ENCODE data around the gene CBX1.
A peak's percentile ranks its signal among the peaks of the same experiment; 100 is the strongest.
"Not testable (repeated sequence)": the region's sequence is repeated elsewhere in the genome, so short reads cannot be mapped to it uniquely, and the experiment has no call there.

The CBX1 gene

DNA sequence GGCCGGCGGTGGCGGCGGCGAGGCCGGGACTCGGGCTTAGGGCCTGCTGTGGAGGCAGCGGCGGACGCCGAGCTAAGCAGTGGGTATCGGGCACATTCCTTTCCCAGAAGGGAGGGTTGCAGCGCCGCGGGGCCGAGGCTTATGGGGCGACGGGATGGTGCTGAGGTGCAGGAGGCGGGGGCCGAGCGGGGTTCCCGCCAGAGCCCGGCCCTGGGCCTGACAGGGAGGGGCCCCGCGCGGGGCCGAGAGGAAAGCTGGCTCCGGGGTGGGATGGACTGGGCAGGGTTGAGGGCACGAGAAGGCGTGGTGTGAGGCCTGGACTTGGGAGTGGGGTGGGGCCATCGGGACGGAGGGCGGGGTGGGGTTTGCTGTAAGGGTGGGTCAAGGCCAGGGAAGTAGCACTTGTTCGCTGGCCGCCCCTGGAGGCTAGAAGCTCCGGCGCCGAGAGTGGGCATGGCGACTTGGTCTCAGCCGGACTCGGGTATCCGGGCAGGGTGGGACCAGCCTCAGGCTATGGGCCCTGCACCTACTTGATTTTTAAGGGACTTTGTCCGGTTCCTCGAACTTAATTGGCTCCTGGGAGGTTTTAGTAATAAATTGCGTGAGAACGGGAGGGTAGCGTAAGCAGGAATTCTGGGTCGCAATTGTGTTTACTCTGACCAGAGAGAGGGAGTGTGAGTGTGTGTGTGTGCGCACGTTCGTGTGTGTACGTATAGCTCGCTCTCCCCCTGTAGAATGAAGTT is 52.7 kb downstream of the CBX1 start:
- DNase-seq: peak; percentile 44

DNA sequence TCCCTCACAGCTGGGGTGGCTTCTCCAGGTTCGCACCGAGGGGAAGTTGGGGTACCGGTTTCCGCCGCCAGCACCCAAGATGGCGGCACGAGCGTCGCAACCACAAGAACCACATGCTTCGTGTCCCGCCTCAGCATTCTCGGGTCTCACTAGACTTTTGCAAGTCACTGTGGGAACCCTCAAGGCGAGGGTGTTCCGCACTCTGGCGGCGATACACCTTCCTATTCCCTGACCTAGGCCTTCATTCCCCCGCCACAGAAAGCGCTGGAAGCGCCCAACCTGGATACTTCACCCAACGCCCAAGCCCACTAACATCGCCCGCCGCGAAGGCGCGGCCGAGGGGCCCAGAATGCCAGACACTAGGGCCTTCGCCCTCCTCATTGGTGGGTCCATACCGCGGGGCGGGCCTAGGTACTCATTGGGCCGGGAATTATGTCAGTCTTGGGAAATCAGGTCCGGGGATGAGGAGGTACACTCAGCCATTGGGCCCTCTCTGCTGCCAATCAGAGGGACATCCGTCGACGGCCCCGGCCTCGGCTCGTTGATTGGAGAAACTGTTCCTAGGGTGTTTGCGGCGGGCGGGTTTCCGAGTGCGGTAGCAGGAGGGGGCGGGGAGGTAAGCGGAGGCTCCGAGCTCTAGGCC is 53.4 kb downstream of the CBX1 start, which contains the start of gene NFE2L1:
Gene NFE2L1, plus strand, starts transcription at position 619 of the 643 bp plus-strand sequence. CDS start 2,760 bp downstream, outside the sequence.
- peak; percentile 99 for DNase-seq

GRCh38 chr17:48047113-48047740 is 54.1 kb downstream of the CBX1 start:
- DNase-seq: no peak

DNA sequence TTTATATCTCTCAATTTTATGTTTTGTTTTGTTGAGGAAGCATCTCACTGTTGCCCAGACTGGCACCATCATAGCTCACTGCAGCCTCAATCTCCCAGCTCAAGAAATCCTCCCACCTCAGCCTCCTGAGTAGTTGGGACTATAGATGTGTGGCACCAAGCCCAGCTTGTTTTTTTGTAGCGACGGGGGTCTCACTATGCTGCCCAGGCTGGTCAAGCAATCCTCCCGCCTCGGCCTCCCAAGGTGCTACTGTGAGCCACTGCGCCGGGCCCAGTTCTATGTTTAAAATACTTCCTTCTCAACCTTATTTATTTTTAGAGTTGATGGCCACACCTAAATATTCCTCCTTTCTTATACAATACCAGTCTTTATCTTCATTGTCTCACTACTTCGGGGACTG is 55.0 kb downstream of the CBX1 start:
- DNase-seq: no peak

DNA sequence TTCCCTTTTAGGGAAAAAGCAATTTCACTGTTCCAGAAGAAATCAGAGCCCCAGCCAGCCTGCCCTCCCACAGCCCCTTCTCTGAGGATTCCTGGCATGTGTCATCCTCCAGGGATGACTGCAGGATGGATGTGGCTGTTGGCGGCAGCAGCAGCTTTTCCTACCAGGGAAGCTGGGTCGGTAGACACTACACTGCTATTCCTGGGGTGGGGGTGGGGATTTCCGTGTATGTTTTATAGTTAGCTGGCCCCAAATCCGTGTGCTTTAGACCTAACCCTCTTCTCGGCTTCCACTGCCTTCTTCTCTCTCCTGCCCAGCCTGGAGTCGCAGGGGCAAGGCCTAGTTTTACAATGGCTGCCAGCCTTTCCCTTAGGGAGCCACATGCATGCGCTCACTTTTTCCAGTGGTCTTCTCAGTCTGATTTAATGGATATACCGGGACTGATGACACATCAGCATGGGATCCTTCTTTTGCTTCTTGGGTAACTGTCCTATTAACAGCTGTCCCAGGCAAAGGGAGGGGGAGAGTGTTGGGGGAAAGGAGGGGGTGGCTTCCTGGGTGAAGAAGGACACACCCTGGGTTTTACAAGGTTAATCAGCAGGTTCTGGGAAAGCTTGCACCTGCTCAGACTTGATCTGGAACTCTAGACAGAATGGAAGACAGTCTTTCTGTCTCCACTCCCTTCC is 55.8 kb downstream of the CBX1 start:
- no peak for DNase-seq

DNA sequence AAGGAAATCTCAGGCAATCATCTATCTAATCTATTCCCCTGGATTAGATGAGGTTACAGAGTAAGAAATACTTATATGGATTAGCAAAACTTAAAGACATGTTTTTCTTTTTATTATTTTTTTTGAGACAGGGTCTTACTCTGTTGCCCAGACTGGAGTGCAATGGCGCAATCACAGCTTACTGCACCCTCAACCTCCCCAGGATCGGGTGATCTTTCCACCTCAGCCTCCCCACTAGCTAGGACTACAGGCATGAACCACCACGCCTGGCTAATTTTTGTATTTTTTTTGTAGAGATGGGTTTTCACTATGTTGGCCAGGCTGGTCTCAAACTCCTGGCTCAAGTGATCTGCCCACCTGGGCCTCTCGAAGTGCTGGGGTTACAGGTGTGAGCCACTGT is 56.4 kb downstream of the CBX1 start:
- no peak for DNase-seq

- no peak for DNase-seq
Observed at GRCh38 chr17:48043176-48043575, 58.1 kb downstream of the CBX1 start.

DNA sequence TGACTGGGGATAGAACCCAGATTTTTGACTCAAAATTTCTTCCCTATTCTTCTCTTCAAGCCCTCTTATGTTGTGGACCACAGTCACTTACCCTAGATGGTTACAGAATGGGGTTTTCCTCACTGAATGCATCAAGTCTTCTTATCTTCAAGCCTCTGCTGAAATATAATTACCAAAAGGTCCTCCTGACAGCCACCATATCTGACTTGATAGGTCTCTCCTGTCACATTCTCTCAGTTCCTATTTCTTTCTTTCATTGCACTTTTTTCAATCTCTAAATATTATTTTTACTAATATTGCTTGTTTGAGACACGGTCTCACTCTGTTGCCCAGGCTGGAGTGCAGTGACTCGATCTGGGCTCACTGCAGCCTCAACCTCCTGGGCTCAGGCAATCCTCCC is 62.6 kb downstream of the CBX1 start:
- DNase-seq: no peak

- no peak for DNase-seq
Observed at GRCh38 chr17:48037838-48038323, 63.4 kb downstream of the CBX1 start.

GRCh38 chr17:48037036-48037837 is 64.0 kb downstream of the CBX1 start, which contains the start of gene COPZ2:
COPZ2 (minus strand) TSS chr17:48037797; CDS start chr17:48037777, 20 bp downstream.
- DNase-seq: peak; percentile 69

DNA sequence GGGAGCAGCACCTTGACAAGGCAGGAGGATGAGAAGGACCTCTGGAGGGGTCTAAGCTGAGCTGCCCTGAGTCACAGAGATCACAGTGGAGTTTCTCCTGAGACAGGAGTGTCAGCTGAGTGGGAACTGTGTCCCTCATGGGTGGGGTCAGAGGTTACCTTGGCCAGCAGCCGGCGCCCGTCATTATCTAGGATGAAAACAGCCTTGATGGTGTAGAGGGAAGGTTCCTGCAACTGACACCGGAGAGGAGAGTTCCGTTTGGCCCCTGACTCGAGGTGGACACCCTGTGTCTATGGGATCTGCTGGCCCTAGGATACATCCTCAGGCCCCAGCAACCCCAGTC is 64.6 kb downstream of the CBX1 start:
- DNase-seq: no peak

DNA sequence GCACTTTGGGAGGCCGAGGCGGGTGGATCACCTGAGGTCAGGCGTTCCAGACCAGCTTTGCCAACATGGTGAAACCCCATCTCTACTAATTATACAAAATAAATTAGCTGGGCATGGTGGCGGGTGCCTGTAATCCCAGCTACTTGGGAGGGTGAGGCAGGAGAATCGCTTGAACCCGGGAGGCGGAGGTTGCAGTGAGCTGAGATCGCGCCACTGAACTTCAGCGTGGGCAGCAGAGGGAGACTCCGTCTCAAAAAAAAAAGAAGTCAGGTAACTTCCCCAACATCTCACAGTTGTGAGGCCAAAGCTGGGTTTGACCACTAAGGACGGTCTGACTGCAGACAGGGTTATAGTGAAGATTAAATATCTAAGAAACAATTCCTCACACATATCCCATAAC is 66.5 kb downstream of the CBX1 start:
- not testable (repeated sequence) for DNase-seq

DNA sequence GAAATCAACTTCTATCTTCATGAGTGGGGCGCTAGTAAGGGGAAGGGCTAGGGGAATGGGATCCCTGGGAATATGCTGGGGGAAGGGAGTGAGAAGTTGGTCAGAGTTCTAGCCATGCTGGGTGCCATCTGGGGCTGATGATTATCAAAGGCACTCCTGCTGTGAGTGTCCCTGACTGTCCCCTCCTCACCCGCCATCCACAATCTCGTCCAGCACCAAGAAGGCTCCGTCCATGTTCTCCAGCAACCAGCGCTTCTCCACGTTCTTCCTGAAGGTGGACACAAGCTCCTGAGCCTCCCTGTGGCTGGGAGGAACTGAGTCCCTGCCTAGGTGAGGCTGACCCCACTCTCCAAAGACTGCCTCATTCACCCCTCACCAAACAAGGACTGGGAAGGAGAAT is 69.3 kb downstream of the CBX1 start:
- DNase-seq: no peak

- no peak for DNase-seq
Observed at GRCh38 chr17:48030531-48030930, 70.7 kb downstream of the CBX1 start.

DNA sequence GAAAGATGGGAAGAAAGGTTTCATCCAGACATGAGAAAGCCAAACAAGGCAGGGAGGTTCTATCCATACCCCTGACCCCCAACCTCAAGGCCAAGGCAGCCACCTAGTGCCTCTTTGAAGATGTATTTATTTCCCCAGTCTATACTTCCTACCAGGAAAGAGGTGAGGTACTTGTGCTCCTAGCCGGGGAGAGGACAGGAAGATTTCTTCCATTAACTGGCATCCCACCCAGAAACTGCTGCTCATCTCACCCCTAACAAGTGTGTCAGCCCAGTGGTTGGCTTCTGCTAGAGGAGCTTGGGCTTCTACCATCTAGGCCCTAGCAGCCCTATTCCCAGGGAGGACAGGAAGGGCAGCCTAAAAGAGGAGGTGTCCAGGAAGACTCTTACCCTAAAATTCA is 72.5 kb downstream of the CBX1 start:
- DNase-seq: no peak

DNA sequence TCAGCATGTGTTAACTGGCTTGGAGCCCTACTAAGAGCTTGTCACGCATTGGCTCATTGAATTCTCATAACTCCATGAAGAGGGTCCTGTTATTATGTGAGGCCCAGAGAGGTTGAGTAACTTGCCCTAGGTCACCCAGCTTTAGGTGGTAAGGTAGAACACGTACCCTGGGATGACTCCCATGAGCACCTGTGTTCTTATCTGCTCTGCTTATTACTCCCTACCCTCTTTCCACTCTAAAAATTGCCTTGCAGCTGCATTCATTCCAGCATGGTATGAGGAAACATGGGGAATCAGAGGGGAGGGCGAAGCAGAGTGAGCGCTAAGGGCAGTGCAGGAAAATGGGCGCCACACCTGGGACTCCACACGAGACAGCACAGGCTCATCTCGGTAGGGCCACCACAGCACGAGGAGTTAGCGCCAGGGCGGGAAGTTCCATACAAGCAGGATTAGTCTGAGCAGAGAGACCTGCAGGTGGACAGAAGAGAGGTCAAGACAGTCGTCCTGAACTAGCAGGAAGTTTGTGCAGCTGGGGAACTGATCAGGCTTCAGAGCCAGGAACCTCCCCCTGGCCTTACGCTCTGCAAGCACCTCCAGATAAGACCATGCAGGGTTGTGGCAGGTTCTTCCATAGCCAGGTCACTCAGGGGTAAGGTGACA is 73.8 kb downstream of the CBX1 start:
- no peak for DNase-seq

- DNase-seq: peak; percentile 74
Observed at GRCh38 chr17:48026502-48027321, 74.6 kb downstream of the CBX1 start.

- no peak for DNase-seq
Observed at GRCh38 chr17:48025904-48026501, 75.3 kb downstream of the CBX1 start.

GRCh38 chr17:48025040-48025903 is 76.0 kb downstream of the CBX1 start:
- DNase-seq: peak; percentile 97

Measured in CD4-positive, alpha-beta T cell treated with Interleukin-21 for 1 hour (primary cell).